Adrenal gland (tissue), 12 donors: ENCODE data around the gene ELSPBP1. TPM values are rescaled to one million over a fixed set of nuclear protein-coding genes. Genes with fewer than 3 reads are reported as not detected.

Experiments used
- DNase-seq, 7 donors: peaks; one replicate each; pipeline ENCODE4 v3.0.0-alpha.2; 2019 to 2020
- H3K27ac ChIP-seq, 5 donors: fragments of 200-600 bp; sonication (generic) in 4 of 5; 1 replicate in 3 of 5; 2 replicates in 2 of 5; pipeline versions ENCODE4 v1.5.1 to v1.8.0; 2016 to 2020; ENCODE audit warnings: mild to moderate bottlenecking in 1 of 5
- H3K27me3 ChIP-seq: fragments of 200-600 bp; 2 replicates; pipeline ENCODE4 v1.8.0; 2021
- H3K36me3 ChIP-seq, 2 donors: fragments of 200-600 bp; replicated peaks in 1 of 2; 1 replicate in 1 of 2; 2 replicates in 1 of 2; pipeline versions ENCODE4 v1.5.1 to v1.8.0; 2018 to 2022
- H3K4me1 ChIP-seq, 2 donors: fragments of 200-600 bp; replicated peaks in 1 of 2; 1 replicate in 1 of 2; 2 replicates in 1 of 2; pipeline versions ENCODE4 v1.5.1 to v1.8.0; 2018 to 2021
- H3K4me3 ChIP-seq, 4 donors: fragments of 200-600 bp; sonication (generic) in 3 of 4; one replicate each; pipeline ENCODE4 v1.5.1; 2016 to 2018
- H3K9me3 ChIP-seq, 3 donors: fragments of 200-600 bp; sonication (generic) in 1 of 3; replicated peaks in 1 of 3; 1 replicate in 2 of 3; 2 replicates in 1 of 3; pipeline versions ENCODE4 v1.5.1 to v1.8.0; 2016 to 2021
- CTCF ChIP-seq, 6 experiments: fragments of 450-650 bp in 4 of 6; fragments of 200-600 bp in 2 of 6; sonication (generic) in 1 of 6; IDR thresholded peaks; 1 replicate in 5 of 6; 2 replicates in 1 of 6; pipeline versions ENCODE4 v1.5.1 to v1.8.0; 2016 to 2021; ENCODE audit warnings: antibody characterized with exemption in 6 of 6, mild to moderate bottlenecking in 2 of 6, moderate library complexity in 1 of 6
- POLR2A ChIP-seq, 2 donors: fragments of 450-650 bp; IDR thresholded peaks; one replicate each; pipeline ENCODE4 v1.6.1; 2017; ENCODE audit warnings: antibody characterized with exemption in 2 of 2, mild to moderate bottlenecking in 2 of 2, moderate library complexity in 1 of 2
- WGBS, 4 donors: extraction: QIAGEN DNeasy Blood & Tissue Kit in 2 of 4; methylation state at CpG; one replicate each; pipeline versions ENCODE4 v1.1.5 to v1.1.7; 2013 to 2017; 5-methylcytosine and 5-hydroxymethylcytosine counted together
- intact Hi-C, 2 donors: fragments of 100-400 bp; cut with DNase I; formaldehyde crosslinking; loops; one replicate each; pipeline versions ENCODE4 v1.14.1 to v1.15.0; 2022 to 2023
- polyA plus RNA-seq, 3 donors: library from polyadenylated mRNA; stranded (reverse); fragments of 200-250 nt in 2 of 3; fragments of 350-450 nt in 1 of 3; fragmentation: Illumina TruSeq in 1 of 3; extraction: RNeasy Lipid Tissue Mini Kit (QIAGEN cat#74804) in 1 of 3; gene quantifications; one replicate each; pipeline ENCODE4 v1.2.3, GENCODE V29; 2013 to 2014
- total RNA-seq, 9 donors: library from RNA; depleted of rRNA in 4 of 9; stranded (reverse); fragments of >200 nt in 4 of 9; fragments of 120-200 nt in 1 of 9; fragmentation: NEBNext Ultra II Directional in 1 of 9; extraction: Animal tissue kit (Norgen Biotek cat#: 25700) in 1 of 9; gene quantifications; one replicate each; pipeline versions ENCODE4 v1.1.0 to v1.2.4, GENCODE V29; 2013 to 2023
- donor health status: healthy with polysubstance abuse.
- donor health status: Bipolar disorder and iron deficiency.
- donor health status: DM: yes; HTN: yes; CAD: no.
- donor health status: DM: no; HTN: no; CAD: no.
- donor health status: DM: no; HTN: no; CAD: no.
- donor health status: DM: yes; HTN: yes; CAD: no.

Gene ELSPBP1
- total and polyA plus RNA-seq, 12 donors: 0.11 to 4.3 TPM; not detected in 10

- H3K27ac ChIP-seq: no peak overlapping the region
- 73 to 89% (median 80%) methylated on average over 5 of the region's 5 CpGs for WGBS, 4 donors
- TF ChIP-seq POLR2A (IDR thresholded peaks at IDR 0.05): no peak
- TF ChIP-seq CTCF (IDR thresholded peaks at IDR 0.05): no peak
- H3K27me3 ChIP-seq: no peaks in the 10 kb centered on the region
- H3K36me3 ChIP-seq: peaks cover 0 to 3% of the 10 kb centered on the region in 2 donors
- DNase-seq: no peak
- no peaks in the 10 kb centered on the region for H3K4me1 ChIP-seq
- no peaks in the 10 kb centered on the region for H3K9me3 ChIP-seq
- intact Hi-C loops: no loop called here
- H3K4me3 ChIP-seq: no peak overlapping the region
Measured at GRCh38 chr19:48053076-48053475, 58.6 kb downstream of the ELSPBP1 start.

GRCh38 chr19:48053856-48054255, 59.4 kb downstream of the ELSPBP1 start:
- Histone ChIP-seq H3K36me3 (peaks cover 0 to 3% of the 10 kb centered on the region in 2 donors), H3K4me3 (no peak overlapping the region), H3K9me3 (no peaks in the 10 kb centered on the region), H3K27me3 (no peaks in the 10 kb centered on the region), H3K4me1 (no peaks in the 10 kb centered on the region), H3K27ac (no peak overlapping the region)
- TF ChIP-seq POLR2A (IDR thresholded peaks at IDR 0.05) (no peak), CTCF (IDR thresholded peaks at IDR 0.05) (no peak)
- 75 to 96% (median 92%) methylated on average over 4 to 5 of the region's 5 CpGs for WGBS, 4 donors
- intact Hi-C loops: no loop called here
- no peak for DNase-seq

GRCh38 chr19:48059331-48059730, 64.9 kb downstream of the ELSPBP1 start:
- no peak overlapping the region for H3K27ac ChIP-seq
- no peaks in the 10 kb centered on the region for H3K9me3 ChIP-seq
- H3K27me3 ChIP-seq: no peaks in the 10 kb centered on the region
- no peaks in the 10 kb centered on the region for H3K4me1 ChIP-seq
- 94 to 96% (median 95%) methylated on average over 6 of the region's 6 CpGs for WGBS, 4 donors
- intact Hi-C loops: no loop called here
- no peak overlapping the region for H3K4me3 ChIP-seq
- TF ChIP-seq POLR2A (IDR thresholded peaks at IDR 0.05) (no peak), CTCF (IDR thresholded peaks at IDR 0.05) (no peak)
- no peak for DNase-seq
- H3K36me3 ChIP-seq: peaks cover 0 to 6% of the 10 kb centered on the region in 2 donors

GRCh38 chr19:48060381-48060780, 65.9 kb downstream of the ELSPBP1 start:
- H3K4me3 ChIP-seq: no peak overlapping the region
- H3K27me3 ChIP-seq: no peaks in the 10 kb centered on the region
- 87 to 93% (median 90%) methylated on average over 5 of the region's 5 CpGs for WGBS, 4 donors
- no peak for DNase-seq
- TF ChIP-seq CTCF (IDR thresholded peaks at IDR 0.05) (no peak), POLR2A (IDR thresholded peaks at IDR 0.05) (no peak)
- no peaks in the 10 kb centered on the region for H3K4me1 ChIP-seq
- no peak overlapping the region for H3K27ac ChIP-seq
- intact Hi-C loops: no loop called here
- no peaks in the 10 kb centered on the region for H3K9me3 ChIP-seq
- H3K36me3 ChIP-seq: peaks cover 0 to 6% of the 10 kb centered on the region in 2 donors
